ENCODE measurements around the gene ERVK3-1.

GRCh38 chr19:58336820-58337219 lies 31.6 kb downstream of the ERVK3-1 start:
- TF ChIP-seq REST (IDR thresholded peaks at IDR 0.05) (no peak), MAZ (IDR thresholded peaks at IDR 0.05; ENCODE audit: borderline replicate concordance, low read depth, low read length) (no peak), JUN (IDR thresholded peaks at IDR 0.05) (no peak), CTCF (IDR thresholded peaks at IDR 0.05) (no peak), POLR2A (IDR thresholded peaks at IDR 0.05; ENCODE audit: low read length) (no peak), PHF8 (IDR thresholded peaks at IDR 0.05; ENCODE audit: borderline replicate concordance, low read depth) (no peak), JUNB (IDR thresholded peaks at IDR 0.05) (no peak), RAD21 (conservative IDR thresholded peaks at IDR 0.05 in 1 of 2, IDR thresholded peaks at IDR 0.05 in 1 of 2) (no peak), USF2 (IDR thresholded peaks at IDR 0.05) (no peak), NR3C1 (IDR thresholded peaks at IDR 0.05) (no peak), MAX (IDR thresholded peaks at IDR 0.05) (no peak)
